ENCODE measurements around the gene AP2S1.
"Not testable (repeated sequence)": the region's sequence is repeated elsewhere in the genome, so short reads cannot be mapped to it uniquely, and the experiment has no call there.

AP2S1 gene

DNA sequence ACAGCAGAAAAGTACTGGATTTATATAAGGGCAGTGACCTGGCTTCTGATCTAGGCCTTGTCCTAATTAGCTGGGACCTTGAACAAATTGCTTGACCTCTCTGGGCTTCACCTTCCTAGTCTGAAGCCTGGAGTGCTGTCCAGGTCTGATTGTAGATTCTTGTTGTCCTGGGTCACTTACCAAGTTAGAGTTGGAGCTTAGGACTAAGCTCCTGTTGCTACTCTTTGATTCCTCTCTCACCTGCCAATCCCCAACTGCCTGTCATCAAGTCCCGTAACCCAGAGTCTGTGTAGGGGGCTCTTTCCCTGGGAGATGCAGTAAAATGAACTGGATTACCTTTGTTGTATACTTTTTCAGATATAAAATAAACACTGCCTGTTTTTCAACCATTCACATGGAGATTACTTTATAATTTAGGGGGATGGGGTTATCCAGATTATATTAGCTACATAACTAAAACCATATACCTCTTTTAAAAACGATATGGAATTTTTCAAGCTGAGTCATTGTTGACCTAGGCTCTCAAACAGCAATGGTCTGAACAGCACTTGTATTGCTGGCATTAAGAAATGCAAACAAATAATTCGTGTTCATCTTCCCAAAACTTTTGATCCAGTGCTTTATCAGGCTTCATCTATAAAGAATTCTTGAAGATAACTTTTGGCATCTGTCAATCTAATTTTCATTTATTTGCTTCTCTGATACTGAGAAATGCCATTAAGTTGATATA is 15.9 kb upstream of the AP2S1 start:
- DNase-seq, result no peak

DNA sequence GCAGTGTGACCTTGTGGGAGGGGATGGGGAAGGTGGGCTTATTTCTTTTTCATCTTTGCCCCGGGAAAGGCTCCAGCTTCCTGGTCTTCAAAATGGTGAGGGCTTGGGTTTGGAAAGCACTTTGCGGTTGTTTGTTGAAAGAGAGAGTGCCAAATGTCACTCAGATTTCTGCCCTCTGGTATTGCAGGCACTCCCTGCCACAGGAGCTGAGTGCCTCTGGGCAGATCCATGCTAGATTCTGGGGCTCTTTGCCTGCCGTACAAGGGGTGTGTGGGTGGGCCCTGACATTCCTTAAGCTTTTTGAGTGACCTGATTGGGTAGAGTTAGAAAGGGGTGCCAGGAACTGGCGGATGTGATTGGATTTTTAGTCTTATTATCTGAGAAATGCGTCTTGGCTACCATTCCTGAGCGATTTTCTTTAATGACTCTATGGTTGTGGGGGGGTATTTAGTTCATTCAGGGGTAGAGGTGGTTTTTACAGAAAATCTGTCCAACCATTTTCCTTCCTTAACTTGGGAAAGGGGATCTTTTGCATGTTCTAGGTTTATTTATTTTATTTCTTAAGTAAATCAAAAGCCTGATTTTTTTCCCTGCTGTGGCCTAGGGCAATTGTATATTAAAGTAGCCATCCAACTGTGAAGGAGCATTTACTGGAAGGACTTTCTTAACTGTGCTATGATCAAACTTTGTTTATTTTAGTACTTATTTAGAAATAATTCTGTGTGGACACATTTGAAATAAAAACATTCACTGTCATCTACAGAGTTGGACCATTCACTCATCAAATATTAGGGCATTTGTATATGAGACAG is 13.4 kb upstream of the AP2S1 start:
- DNase-seq, result no peak

DNA sequence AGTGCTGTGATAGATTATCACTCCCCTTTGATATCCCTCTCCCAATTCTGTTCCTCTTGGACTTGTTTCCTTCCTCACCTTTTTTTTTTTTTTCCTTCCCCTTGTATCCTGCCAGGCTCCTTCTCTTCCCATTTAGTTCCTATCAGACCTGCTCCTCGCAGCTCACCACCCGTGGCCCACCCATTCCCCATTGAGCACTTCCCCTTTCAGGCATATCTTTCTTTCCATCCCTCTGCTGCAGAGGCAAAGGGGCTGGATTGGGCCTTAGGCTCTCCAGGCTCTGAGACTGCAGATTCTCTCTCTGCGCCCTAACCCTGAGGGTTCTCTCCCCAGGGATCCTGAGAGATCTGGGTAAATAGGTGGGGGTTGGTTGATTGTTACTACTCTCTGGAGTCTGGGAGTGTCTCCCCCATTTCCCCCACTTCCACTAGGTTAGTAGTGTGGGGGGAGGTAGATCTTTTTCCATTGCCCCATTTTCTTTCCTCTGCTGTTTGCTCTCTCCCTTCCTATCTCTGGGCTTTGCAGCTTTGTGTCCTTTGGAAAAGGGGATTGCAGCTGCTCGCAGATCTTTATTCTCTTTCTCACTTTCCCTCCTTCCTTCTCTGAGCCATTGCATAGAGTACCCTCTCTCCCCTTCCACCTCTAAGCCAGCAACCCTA is 12.5 kb upstream of the AP2S1 start:
- DNase-seq, result no peak

DNA sequence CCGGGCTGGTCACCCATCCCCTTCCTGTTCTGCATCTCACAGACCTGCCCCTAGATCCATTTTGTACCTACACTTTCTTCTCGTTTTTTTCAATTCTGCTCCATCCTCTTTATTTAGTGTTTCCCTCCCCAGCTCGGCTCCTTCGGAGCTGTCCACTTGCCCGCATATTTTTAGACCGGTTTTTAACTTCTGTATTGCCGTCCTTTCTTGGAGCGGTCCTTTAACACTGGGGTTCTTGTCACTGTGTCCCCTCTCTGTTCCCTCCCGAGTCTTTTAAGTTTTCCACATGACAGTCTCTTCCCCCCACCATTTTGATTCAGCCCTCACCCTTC is 11.8 kb upstream of the AP2S1 start:
- DNase-seq, result no peak

DNA sequence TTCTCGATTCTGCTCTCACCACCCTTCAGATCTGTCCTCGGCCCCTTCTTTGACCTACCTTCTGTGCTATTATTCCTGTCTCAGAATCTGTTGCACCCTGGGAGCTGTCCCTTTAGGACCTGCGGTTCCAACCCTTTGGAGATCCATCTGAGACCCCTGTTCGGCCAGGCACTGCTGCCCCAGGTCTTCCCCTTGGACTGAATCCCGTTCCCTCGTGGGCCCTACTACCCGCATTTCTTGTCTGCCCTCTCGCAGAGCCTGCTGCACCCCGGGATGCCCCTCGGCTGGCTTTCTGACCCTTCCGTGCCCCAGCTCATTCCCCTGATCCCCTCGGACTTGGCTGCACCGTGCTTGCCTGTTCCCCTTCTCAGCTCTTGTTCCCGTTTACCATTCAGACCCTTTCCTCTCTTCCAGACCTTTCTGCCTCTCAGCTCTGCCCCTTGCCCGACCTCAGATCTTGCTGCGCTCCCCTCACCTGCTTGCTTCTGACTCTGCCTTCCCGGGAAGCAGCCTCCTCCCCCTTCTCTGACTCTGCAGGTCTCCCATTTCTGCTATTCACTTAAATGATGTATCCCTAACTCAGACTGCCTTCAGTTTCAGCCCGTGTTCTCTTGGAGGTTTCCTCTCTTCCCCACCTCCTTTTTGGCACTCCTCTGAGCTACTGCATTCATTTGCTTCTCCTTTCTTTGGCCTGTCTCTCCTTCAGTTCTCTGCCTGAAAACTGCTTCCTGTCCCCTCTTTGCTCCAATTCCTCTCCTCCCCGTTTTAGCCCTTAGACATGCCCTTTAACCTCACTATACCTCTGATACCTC is 11.3 kb upstream of the AP2S1 start:
- DNase-seq, result no peak

DNA sequence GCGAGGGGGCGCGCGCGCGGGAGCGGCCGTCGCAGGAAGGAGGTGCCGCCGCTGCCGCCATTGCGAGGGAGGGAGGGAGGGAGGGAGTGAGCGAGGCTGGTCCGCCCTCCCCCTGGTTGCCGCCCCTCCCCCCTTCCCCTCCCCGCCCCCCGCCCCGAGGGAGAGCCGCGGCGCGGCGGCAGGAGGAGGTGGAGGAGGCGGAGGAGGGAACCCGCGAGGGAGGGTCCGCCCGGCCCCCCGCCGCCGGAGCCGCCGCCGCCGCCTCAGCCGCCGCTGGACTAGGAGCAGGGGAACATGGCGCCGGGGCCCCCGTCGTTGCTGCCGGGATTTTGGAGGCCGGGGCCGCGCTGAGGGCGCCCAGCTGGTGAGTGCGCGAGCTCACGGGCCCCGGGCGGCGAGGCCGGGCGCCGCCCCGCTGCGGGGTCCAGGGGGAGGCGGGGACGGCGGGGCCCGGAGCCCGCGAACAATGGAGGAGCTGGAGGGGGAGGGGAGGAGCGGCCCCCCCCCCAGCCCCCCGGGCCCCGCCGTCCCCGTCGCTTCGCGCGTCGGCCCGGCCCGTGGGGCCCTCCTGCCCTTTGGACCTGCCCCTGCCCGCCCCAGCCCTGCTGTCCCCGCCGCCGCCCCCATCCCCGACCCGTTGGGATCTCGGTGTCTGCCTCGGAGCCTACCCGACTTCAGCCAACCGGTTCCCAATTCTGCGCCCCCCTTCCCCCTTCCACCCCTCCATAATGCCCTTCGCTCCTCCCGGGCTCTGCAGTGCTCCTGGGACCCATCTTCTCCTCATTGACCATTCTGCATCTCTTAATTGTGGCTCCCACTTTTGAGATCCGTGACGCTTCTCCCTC is 10.4 kb upstream of the AP2S1 start, which contains the start of gene ARHGAP35:
ARHGAP35 (plus strand) TSS at position 152 of the 845 bp plus-strand sequence. CDS start 57,679 bp downstream, outside the sequence.
- peak; percentile 87 for DNase-seq

DNA sequence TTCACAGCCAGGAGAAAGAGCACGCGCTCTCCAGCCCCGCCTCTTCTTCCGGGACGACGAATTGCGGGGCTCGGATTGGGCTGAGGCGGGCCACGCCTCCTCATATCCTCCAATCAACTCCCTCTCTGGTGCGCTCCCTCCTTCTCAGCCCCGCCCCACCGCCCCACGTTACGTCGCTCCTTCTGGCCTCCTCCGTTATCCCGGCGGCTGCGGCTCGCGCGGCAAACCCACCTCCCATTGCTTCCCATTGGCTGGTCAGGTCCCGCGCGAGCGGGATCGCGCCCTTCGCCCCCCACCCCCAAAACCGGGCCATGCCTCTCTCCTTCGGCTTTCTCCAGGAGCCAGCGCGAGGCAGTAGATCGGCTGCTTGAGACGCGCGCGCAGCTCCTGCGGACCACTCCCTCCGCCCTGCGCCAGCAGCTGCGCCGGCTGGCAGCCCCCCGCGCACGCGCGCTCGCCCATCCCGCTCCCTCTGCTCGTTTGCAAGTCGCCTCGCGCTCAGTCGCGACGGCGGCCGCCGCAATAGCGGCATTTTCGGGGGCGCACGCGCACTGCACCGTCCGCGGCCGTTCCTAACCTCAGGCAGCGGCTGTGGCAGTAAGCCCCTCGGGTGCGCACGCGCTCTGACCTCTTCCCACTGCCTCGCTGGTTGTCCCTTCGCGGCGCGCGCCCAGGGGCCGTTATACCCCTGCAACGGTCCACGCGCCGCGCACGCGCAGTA is 9.6 kb upstream of the AP2S1 start:
- peak; percentile 96 for DNase-seq

DNA sequence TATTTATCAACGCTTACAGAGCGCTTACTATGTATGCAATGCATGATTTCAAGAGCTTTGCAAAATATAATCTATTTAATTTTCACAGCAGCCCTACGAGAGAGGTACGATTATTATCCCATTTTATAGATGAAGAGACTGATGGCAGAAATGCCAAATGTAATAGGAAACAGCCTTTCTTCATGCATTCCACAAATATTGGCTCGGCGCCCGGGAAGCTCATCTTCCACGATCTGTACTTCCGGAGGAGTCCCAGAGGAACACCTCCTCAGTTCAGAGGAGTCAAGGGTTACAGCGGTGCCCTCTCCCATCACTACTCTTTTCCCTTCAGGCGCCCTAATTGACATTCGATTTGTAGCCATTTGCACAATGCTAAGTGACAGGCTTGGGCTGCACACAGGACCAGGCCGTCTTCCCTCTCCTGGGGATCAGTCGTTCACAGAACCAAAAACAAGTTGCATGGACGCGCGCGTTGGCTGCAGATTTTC is 9.0 kb upstream of the AP2S1 start:
- no peak for DNase-seq

DNA sequence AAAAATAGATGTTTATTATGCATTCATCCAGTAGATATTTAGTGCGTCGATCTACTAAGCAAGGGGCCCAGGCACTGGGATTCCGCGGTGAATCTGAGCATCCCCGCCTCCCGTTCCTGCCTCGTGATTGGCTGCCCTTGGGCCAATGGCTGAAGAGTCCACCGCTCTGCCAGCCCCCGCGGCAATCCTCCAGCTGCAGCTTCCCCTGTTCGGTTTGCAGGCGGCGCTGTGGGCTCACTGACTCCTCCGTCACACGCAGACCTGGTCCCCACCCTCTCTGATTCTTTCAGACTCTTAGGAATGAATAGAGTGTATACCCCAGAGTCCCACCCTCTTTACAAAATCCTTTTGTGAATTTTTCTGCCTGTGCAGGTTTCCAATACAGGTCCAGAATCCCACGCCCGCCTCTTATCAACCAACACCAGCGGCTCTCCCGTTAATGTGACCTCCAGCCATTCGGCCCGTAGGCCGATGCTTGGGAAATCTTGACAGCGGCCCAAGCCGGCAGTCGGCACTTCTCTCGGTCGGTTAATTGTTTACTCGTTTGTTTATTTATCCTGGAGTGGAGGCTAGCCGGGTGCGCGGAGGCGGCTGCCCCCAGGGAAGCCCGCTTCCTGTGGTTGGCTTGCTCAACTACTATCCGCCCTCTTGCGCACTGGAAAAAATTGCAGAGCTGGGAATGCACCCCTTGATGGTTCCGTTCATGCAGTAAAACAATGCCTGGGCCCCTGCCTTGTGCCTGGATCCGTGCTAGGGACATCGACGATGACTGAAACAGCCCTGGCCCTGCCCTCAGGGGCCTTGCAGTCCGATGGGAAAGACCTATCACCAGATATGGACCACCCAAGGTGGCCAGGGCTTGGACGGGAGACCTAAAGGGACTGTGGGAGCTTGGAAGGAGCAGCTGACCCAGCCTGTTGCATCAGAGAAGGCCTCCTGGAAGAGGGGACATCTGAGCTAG is 5.7 kb upstream of the AP2S1 start:
- DNase-seq, result peak; percentile 94

DNA sequence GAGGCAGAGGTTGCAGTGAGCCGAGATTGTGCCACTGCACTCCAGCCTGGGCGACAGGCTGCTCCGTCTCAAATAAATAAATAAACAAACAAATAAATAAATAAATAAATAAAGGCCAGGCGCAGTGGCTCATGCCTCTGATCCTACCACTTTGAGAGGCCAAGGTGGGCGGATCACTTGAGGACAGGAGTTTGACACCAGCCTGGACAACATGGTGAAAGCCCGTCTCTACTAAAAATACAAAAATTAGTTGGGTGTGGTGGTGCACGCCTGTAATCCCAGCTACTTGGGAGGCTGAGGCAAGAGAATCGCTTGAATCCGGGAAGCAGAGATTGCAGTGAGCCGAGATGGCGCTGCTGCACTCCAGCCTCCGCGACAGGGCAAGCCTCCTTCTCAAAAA is 4.1 kb upstream of the AP2S1 start:
- DNase-seq, result not testable (repeated sequence)

DNA sequence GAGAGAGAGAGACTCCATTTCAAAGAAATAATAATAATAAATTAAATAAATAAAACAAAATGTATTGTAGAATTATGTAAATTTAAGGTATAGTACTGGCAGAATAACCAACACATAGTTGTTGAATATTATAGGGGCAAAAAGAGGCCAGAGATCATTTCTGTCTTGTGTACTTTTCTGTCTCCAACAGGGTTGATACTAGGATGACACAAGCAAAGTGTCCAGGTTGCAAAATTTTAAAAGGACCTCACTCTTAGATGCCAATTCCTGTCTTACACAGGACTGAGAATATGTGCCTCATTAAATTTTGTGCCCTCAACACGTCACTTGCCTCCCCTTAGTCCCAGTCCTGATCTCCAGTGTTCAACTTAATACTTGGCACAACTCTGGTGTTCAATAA is 2.2 kb upstream of the AP2S1 start:
- no peak for DNase-seq

DNA sequence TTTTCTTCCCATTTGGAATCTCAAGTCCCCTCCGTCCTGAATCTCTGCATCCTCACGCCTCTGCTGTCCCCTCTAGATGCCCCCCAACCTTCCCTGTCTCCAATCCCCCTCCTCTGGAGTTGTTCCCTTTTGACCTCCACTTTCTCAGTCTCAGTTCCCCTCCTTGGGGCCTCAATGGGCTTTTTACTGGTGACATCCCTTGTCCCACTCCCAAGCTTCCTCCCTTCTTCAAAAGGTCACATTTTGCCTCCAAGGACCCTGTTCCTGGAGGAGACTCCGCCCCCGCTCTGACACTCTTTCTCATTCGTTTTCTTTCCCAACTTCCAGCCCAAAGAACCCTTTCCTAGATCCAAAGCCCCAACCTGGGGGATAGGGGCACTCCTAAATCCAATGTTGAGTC is 1.0 kb downstream of the AP2S1 start:
- DNase-seq, result no peak

DNA sequence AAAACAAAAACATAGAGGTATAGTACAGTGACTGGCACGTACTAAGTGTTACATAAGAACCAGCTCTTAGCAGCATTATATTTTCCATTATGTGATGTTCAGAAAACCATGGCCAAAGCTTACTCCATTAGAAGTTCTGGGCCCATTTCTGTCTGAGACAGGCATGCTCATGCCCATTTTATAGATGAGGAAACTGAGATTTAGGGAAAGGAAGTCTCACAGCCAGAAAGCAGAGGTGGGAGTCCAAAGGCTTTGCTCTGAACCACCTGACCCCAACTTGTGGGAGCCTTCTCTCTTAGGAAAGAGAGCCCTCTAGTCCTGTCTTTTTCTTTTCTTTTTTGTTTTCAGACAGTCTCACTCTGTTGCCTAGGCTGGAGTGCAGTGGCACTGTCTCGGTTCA is 2.3 kb downstream of the AP2S1 start:
- DNase-seq, result no peak

DNA sequence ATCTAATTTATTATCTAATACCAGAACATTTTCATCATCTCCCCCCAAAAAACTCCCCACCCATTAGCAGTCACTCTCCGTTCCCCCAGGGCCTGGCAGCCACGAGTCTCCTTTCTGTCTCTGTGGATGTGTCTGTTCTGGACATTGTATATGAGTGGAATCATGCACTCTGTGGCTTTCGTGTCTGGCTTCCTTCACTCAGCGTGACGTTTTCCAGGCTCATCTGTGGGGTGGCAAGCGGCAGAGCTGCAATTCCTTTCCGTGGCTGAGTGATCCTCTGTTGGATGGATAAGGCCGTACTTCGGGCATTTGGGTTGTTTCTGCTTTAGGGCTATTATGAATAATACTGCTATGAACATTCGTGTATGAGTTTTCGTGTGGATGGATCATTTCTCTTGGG is 3.1 kb downstream of the AP2S1 start:
- no peak for DNase-seq

DNA sequence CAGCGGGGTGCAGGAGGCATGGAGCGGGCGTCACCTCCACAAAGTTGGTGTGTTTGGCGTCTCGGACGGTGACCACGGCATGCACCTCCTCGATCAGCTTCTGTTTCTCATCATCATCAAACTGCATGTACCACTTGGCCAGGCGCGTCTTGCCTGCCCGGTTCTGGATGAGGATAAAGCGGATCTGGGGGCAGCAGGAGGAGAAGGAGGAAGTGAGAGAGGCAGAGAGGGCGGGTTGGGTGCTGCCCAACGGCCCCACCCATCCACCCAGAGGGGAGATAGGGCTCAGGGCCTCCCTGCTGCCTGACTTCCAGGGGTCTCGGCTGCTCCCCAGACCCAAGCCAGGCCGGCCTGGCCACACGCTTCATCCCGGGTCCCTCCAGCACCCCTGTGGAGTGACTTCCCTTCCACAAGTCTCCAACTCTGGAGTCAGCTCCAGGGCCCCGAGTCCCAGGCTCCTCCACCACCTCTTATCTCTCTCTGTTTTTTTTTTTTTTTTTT is 4.6 kb downstream of the AP2S1 start:
- DNase-seq, result no peak

DNA sequence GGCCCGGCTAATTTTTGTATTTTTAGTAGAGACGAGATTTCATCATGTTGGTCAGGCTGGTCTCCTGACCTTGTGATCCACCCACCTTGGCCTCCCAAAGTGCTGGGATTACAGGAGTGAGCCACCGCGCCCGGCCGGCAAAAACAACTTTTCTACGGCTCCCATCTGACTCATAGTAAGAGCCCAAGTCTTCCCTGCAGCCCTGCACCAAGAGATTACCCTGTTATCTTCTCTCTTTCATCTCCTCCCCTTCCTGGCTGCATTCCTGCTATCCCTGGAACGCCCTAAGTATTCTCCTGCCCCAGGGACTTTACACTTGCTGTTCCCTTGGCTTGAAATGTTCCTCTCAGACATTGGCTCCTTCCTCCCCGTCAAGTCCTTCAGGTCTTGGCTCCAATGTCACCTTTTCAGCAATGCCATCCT is 6.6 kb downstream of the AP2S1 start:
- DNase-seq, result no peak

DNA sequence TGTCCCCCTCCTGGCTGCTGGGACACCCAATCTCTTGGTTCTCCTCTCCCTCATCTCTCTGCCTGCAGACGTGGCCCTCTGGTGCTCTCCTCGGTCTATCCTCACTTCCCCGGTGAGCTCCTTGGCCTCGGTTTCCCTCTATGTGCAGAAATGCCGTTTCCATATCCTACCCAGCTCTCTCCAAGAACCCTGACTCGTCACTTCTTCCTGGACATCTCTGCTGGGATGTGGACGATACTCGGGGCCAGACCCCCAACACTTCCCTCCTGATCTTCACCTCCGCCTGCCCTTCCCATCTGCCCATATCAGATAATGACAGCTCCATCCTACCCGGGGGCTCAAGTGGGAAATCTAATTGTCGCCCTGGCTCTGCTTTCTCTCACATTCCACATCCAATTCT is 7.9 kb downstream of the AP2S1 start:
- DNase-seq, result no peak

DNA sequence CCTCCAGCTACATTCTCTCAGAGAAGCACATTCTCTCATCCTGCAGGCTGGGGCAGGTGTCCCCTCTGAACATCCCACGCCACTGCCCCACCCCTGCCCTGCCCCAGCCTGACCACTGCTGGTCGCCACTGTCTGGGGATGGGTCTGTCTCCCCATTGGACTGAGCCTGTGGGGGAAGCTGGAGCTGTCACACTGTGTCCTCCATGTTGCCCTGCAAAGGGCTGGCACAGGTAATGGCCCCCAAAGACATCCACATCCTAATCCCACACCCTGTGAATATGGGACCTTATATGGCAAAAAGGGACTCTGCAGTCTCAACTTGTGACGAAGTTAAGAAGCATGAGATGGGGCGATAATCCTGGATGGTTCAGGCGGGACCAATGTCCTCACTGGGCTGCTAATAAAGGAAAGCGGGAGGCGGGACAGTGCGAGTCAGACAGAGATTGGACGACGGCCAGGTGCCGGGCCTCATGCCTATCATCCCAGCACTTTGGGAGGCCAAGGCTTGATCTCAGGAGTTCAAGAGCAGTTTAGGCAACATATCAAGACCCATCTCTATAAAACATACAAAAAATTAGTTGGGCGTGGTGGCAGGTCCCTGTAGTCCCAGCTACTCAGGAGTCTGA is 9.1 kb downstream of the AP2S1 start:
- no peak for DNase-seq

DNA sequence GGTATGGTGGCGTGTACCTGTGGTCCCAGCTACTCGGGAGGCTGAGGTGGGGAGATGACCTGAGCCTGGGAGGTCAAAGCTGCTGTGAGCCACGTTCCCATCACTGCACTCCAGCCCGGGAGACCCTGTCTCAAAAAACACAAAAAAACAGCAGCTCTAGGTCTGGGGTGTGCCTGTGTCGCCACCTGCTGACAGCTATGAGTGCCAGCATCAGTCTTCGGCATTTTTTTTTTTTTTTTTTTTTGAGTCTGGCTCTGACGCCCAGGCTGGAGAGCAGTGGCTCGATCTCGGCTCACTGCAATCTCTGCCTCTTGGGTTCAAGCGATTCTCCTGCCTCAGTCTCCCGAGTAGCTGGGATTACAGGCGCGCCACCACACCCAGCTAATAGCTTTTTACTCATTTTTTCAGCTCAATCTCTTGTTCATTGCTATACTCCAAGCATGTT is 10.1 kb downstream of the AP2S1 start:
- DNase-seq, result peak; percentile 70

Measured in CD4-positive, alpha-beta T cell treated with Interleukin-17A for 1 hour (primary cell).